Measurements from ENCODE around the gene SLC19A1.

Gene SLC19A1

GRCh38 chr21:45480701-45481500, 61.3 kb downstream of the SLC19A1 start:
- CTCF ChIA-PET, result interaction anchor here (1.0 kb wide), 1 partner anchor 339 kb away, joined by 4 read pairs; no protein-coding TSS in a partner anchor
- no peak for DNase-seq (ENCODE audit: extremely low spot score)
- POLR2A ChIA-PET, result no interaction called here
- no peak for TF ChIP-seq CTCF (IDR thresholded peaks at IDR 0.05; ENCODE audit: control extremely low read depth, extremely low read depth, low read depth, missing control alignments)

GRCh38 chr21:45479691-45480675, 62.3 kb downstream of the SLC19A1 start:
- TF ChIP-seq CTCF (IDR thresholded peaks at IDR 0.05; ENCODE audit: control extremely low read depth, extremely low read depth, low read depth, missing control alignments), result no peak
- no peak for DNase-seq (ENCODE audit: extremely low spot score)
- POLR2A ChIA-PET, result no interaction called here
- CTCF ChIA-PET, result interaction anchor here (1.0 kb wide), 1 partner anchor 340 kb away, joined by 4 read pairs; no protein-coding TSS in a partner anchor

- no peak for DNase-seq (ENCODE audit: extremely low spot score)
- TF ChIP-seq CTCF (IDR thresholded peaks at IDR 0.05; ENCODE audit: control extremely low read depth, extremely low read depth, low read depth, missing control alignments), result no peak
- ChIA-PET POLR2A (no interaction called here), CTCF (interaction anchor here (0.9 to 2.6 kb wide), 5 partner anchors 9 to 342 kb away, joined by 3 to 16 read pairs (median 6); no protein-coding TSS in a partner anchor)
Observed at GRCh38 chr21:45478816-45479669, 63.2 kb downstream of the SLC19A1 start.

- peak; percentile 84 for TF ChIP-seq CTCF (IDR thresholded peaks at IDR 0.05; ENCODE audit: control extremely low read depth, extremely low read depth, low read depth, missing control alignments)
- DNase-seq (ENCODE audit: extremely low spot score), result peak; percentile 86
- ChIA-PET CTCF (interaction anchor here (0.9 to 2.6 kb wide), 7 partner anchors 9 to 343 kb away, joined by 3 to 16 read pairs (median 5); no protein-coding TSS in a partner anchor), POLR2A (no interaction called here)
Observed at GRCh38 chr21:45478115-45478801, 64.0 kb downstream of the SLC19A1 start.

DNA sequence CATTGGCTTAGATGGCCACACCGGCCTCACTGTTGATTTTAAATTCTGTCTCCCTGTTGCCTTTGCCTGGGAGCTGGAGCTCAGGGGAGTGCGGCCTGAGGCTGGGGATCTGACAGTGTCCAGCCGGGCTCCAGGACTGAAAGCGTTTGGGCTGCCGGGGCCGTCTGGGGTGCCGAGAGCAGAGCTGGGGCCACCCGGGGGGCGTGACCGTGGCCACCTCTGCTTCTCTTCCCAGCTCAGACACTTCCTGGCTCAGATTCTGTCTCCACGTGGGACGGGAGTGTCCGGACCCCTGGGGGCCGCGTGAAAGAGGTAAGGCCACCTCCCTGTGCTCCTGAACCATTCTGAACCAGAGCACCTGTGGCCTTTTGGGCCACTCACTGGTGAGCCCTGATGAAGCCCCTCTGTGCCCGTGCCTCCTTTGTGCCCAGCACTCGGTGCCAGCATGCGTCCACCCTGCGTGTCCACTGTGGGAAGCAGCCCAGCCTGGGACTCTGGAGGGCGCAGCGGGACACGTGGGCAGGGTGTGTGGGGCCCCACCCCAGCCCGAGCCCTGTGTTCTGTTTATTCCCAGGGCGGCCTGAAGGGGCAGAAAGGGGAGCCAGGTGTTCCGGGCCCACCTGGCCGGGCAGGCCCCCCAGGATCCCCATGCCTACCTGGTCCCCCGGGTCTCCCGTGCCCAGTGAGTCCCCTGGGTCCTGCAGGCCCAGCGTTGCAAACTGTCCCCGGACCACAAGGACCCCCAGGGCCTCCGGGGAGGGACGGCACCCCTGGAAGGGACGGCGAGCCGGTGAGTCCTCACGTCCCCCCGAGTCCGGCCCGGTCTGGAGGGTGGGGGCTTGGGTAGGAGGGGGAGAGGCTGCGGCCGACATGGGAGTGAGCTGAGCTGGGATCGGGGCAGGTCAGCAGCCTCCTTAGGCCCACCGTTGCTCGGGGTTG, 64.8 kb downstream of the SLC19A1 start:
- no peak for DNase-seq (ENCODE audit: extremely low spot score)
- TF ChIP-seq CTCF (IDR thresholded peaks at IDR 0.05; ENCODE audit: control extremely low read depth, extremely low read depth, low read depth, missing control alignments), result no peak
- ChIA-PET POLR2A (no interaction called here), CTCF (interaction anchor here (1.2 to 2.6 kb wide), 6 partner anchors 9 to 343 kb away, joined by 3 to 16 read pairs (median 6); no protein-coding TSS in a partner anchor)

All from GM10248 (cell line).